HG03378 (cell line): Measurements from ENCODE around the gene CTNNA2.

ENCODE experiments used
- ATAC-seq: cut with Tn5 transposase; IDR thresholded peaks from one replicate; pipeline ENCODE4 v1.9.1; 2021; ENCODE audit warnings: mild to moderate bottlenecking, moderate library complexity; ENCODE audit not compliant: unreplicated experiment

Gene CTNNA2

GRCh38 chr2:80247339-80247738, 734.5 kb downstream of the CTNNA2 start:
- ATAC-seq, result no peak

- ATAC-seq, result no peak
Observed at GRCh38 chr2:80248146-80248545, 735.3 kb downstream of the CTNNA2 start.

DNA sequence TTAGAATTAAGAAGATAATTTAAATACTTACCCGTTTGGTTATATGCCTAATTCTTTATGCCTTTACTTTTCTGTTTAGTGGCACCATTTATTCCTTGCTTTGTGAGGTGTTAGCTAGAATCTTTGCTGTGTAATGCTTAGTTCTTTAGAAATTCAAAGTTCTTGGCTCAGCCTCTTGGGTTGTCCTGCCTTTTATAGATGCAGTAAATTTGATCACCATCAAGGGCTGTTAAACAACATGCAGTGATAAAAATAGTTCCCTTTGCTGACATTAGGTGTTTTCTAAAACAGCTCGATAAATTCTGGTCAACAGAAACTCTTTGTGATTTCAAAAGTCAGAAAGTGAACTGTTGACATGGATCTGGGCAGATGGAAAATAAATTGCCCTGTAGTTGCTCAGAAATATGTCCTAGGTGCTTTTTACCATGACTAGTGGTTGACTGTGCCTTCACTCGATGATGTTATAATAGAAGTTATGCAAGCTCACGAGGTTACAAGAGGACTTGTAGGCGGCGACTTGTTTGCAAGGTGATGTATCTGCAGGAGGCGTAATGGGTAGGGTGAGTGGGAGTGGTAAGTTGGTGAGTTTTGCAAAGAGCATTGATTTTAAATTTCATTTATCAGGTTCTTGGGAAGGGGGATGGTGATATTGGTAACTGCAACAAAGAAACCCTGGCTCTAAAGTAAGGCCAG, 739.6 kb downstream of the CTNNA2 start:
- no peak for ATAC-seq

- ATAC-seq, result no peak
Observed at GRCh38 chr2:80255918-80256781, 743.3 kb downstream of the CTNNA2 start.

- no peak for ATAC-seq
Observed at GRCh38 chr2:80256782-80257167, 743.9 kb downstream of the CTNNA2 start.

GRCh38 chr2:80257450-80257849, 744.6 kb downstream of the CTNNA2 start:
- ATAC-seq, result no peak

GRCh38 chr2:80258341-80258740, 745.5 kb downstream of the CTNNA2 start:
- ATAC-seq, result no peak

GRCh38 chr2:80258793-80259192, 745.9 kb downstream of the CTNNA2 start:
- no peak for ATAC-seq

- ATAC-seq, result no peak
Observed at GRCh38 chr2:80259292-80259691, 746.4 kb downstream of the CTNNA2 start.

DNA sequence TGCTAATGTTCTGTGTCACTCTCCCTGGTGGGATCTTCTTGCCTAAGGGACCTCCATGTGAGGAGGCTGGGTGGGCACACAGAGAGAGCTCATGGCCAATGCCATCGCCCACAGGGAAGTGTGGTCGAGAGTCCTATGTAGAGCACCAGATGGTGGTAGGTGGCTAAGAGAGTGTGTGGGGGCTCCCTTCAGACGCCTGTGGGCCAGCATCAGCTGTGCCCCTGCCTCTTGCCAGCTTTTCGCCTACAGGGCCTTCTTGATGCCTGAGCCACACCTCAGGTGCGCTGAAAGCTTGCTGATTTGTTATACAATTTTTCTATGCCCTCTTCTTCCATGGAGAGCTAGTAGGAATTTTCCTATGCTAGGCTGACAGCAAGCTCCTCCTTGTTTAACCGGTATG, 753.4 kb downstream of the CTNNA2 start:
- no peak for ATAC-seq

GRCh38 chr2:80269806-80270205, 757.0 kb downstream of the CTNNA2 start:
- ATAC-seq, result no peak

- ATAC-seq, result no peak
Observed at GRCh38 chr2:80280598-80280997, 767.7 kb downstream of the CTNNA2 start.

- no peak for ATAC-seq
Observed at GRCh38 chr2:80281049-80281448, 768.2 kb downstream of the CTNNA2 start.

DNA sequence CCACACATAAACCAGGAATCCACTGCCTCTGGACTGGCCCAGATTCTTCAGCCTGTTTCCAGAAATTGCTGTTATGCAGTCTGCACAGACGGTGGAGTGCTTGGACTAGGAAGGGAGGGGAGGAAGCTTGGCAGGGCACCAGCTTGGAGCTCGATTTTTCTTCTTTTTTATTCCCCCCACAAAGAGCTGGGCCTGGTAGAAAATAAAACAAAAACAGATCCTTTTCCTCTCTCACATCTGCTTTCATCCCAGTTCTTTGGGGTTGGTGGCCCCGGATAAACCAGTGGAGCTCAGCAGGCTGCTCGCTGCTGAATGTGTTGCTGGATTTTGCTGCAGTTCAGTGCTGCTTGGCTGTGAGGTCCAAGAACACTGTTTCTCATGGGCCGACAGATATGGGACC, 775.7 kb downstream of the CTNNA2 start:
- no peak for ATAC-seq

DNA sequence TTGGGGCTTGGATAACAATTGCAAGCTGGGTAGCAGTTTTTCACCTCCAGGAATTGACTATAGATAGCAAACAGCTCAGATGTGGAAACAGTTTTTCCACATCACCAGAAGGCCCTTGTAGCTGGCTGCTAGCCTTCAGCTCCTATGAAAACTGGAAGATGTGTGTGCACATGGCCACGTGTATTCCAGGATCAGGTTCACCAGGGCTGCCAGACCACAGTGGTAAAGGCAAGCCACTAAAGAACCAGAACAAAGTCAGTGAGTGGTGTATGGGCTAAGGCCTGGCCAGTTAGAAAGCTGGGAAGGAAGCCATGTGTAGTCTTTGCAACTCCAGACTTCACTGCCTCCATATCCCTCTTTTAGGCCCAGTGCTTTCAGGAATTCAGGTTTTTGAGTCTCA, 778.8 kb downstream of the CTNNA2 start:
- no peak for ATAC-seq

GRCh38 chr2:80292474-80292873, 779.6 kb downstream of the CTNNA2 start:
- ATAC-seq, result no peak

DNA sequence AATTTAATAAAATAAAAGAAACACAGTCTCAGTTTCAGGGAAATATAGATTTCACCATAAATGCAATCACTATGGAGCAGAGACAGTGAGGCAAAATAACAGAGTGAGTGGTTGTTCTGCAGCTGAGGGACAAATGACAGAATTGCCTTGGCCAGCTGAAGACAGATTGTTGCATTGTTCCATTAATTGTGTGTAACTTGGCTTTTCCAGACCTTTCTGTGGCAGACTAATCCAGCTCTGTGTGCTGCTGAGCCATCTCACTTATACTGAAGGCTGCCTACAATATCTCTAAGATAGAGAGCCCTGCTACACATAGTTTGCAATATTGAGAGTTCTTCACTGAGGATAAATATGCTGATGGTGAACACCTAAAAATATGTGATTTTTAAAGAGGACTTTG, 780.2 kb downstream of the CTNNA2 start:
- no peak for ATAC-seq

DNA sequence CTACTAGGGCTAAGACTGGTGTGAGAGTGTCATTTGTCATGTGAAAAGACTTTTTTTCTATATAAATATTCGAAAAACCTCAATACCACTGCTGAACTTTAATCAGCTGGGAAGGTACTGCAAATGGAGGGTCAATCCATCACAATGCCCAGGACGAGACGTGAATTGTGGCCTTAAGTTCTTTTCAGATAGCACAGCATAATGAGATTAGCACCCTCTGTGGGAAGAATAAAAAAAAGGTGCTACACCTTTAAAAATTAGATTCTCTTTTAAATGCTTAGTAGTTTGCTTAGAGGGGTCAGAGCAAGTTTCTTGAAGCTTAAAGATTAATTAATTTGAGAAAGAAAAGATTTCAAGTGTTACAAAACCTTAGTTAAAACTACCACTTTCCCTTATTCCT, 786.1 kb downstream of the CTNNA2 start:
- ATAC-seq, result no peak

GRCh38 chr2:80299661-80300060, 786.8 kb downstream of the CTNNA2 start:
- ATAC-seq, result no peak

GRCh38 chr2:80300346-80300745, 787.5 kb downstream of the CTNNA2 start:
- ATAC-seq, result no peak

- ATAC-seq, result no peak
Observed at GRCh38 chr2:80300954-80301353, 788.1 kb downstream of the CTNNA2 start.

DNA sequence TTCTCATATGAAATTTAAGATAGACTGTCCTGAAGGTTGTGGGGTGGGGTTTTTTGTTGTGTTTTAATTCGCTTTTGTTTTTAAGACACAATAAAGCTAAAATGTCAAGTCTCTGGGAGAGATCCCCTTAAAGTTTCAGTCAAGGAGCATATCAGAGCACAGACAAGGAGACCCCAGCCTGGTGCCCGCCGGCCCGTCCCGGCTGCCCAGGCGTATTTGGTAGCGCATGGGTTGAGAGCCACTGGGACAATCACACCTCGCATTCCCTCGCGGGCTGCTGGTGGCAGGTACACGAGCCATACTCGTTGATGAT, 789.1 kb downstream of the CTNNA2 start:
- ATAC-seq, result no peak
